H1 (cell line): Measurements from ENCODE around the gene PROSER2. TPM values are rescaled to one million over a fixed set of nuclear protein-coding genes. Genes with fewer than 3 reads are reported as not detected.

ENCODE experiments used
- CTCF ChIA-PET: fragments of 300-600 bp; sonication (Branson Sonifier 250); formaldehyde crosslinking; loops from one replicate; lab custom pipeline; 2021; ENCODE audit not compliant: partially characterized antibody; lab: Charles Lee
- POLR2A ChIA-PET: fragments of 300-600 bp; sonication (Branson Sonifier 250); formaldehyde crosslinking; loops from one replicate; lab custom pipeline; 2021; ENCODE audit warnings: inconsistent platforms; ENCODE audit not compliant: partially characterized antibody; lab: Charles Lee
- DNase-seq, 2 experiments: peaks; one replicate each; pipeline versions ENCODE4 v3.0.0 to v3.0.0-alpha.2; 2010 to 2022; ENCODE audit warnings: low spot score in 2 of 2, low read depth in 1 of 2, mixed read lengths in 1 of 2
- FAIRE-seq: peaks from 2 replicates; lab custom pipeline; 2011; peaks lifted over from hg19 to GRCh38; lab: Jason Lieb, UNC
- H2AFZ ChIP-seq: 2 replicates; pipeline ENCODE4 v1.8.1; 2012; ENCODE audit warnings: low read length, inconsistent platforms
- H2AK5ac ChIP-seq: 2 replicates; pipeline ENCODE4 v1.6.1; 2013; ENCODE audit warnings: low read depth, low read length
- H2BK120ac ChIP-seq: replicated peaks from 2 replicates; pipeline ENCODE3; 2013; ENCODE audit warnings: low read depth, low read length, inconsistent platforms
- H2BK12ac ChIP-seq: 2 replicates; pipeline ENCODE4 v1.6.1; 2013; ENCODE audit warnings: low read depth, low read length
- H2BK15ac ChIP-seq: 2 replicates; pipeline ENCODE4 v1.6.1; 2013; ENCODE audit warnings: low read length
- H2BK20ac ChIP-seq: 2 replicates; pipeline ENCODE4 v1.6.1; 2013; ENCODE audit warnings: low read length
- H2BK5ac ChIP-seq: 2 replicates; pipeline ENCODE4 v1.6.1; 2013; ENCODE audit warnings: low read depth, low read length
- H3K14ac ChIP-seq: 2 replicates; pipeline ENCODE4 v1.6.1; 2013; ENCODE audit warnings: inconsistent platforms; ENCODE audit not compliant: insufficient read length
- H3K18ac ChIP-seq: 2 replicates; pipeline ENCODE4 v1.6.1; 2013; ENCODE audit warnings: low read length; ENCODE audit errors: extremely low read depth
- H3K23ac ChIP-seq: 2 replicates; pipeline ENCODE4 v1.6.1; 2013; ENCODE audit warnings: inconsistent platforms; ENCODE audit not compliant: insufficient read length
- H3K23me2 ChIP-seq: 2 replicates; pipeline ENCODE4 v1.6.1; 2013; ENCODE audit warnings: low read depth, low read length
- H3K27ac ChIP-seq: 2 replicates; pipeline ENCODE4 v1.6.1; 2011; ENCODE audit warnings: low read depth, low read length, inconsistent platforms
- H3K27me3 ChIP-seq, 4 experiments: replicated peaks in 1 of 4; 1 replicate in 1 of 4; 2 replicates in 3 of 4; pipeline versions ENCODE4 v1.6.1 to v1.8.1; 2011 to 2013; ENCODE audit warnings: low read length in 3 of 4, mild to moderate bottlenecking in 3 of 4, inconsistent platforms in 2 of 4, mixed read lengths in 2 of 4, moderate library complexity in 1 of 4; ENCODE audit not compliant: control insufficient read depth in 3 of 4, insufficient read depth in 3 of 4; ENCODE audit errors: extremely low read depth in 1 of 4
- H3K36me3 ChIP-seq, 4 experiments: 2 replicates each; pipeline versions ENCODE4 v1.6.1 to v1.8.1; 2011 to 2013; ENCODE audit warnings: mild to moderate bottlenecking in 4 of 4, low read length in 3 of 4, moderate library complexity in 2 of 4, control low read depth in 1 of 4, inconsistent platforms in 1 of 4; ENCODE audit not compliant: insufficient read depth in 4 of 4, control insufficient read depth in 2 of 4
- H3K4ac ChIP-seq: replicated peaks from 2 replicates; pipeline ENCODE3; 2013; ENCODE audit warnings: low read length, low read depth, mixed read lengths, inconsistent platforms; ENCODE audit not compliant: insufficient read length
- H3K4me1 ChIP-seq, 4 experiments: replicated peaks in 1 of 4; 1 replicate in 1 of 4; 2 replicates in 3 of 4; pipeline versions ENCODE4 v1.6.1 to v1.8.1; 2011 to 2013; ENCODE audit warnings: low read length in 3 of 4, inconsistent platforms in 2 of 4, mixed read lengths in 1 of 4; ENCODE audit not compliant: insufficient read depth in 4 of 4, control insufficient read depth in 3 of 4
- H3K4me2 ChIP-seq, 2 experiments: 2 replicates each; pipeline versions ENCODE4 v1.6.1 to v1.8.1; 2011 to 2013; ENCODE audit warnings: low read depth in 2 of 2, low read length in 2 of 2, control low read depth in 1 of 2, inconsistent platforms in 1 of 2, mild to moderate bottlenecking in 1 of 2; ENCODE audit not compliant: insufficient read depth in 1 of 2
- H3K4me3 ChIP-seq, 4 experiments: fragments of 200-600, 300-600 bp in 1 of 4; sonication (generic), shearing (Covaris generic), sonication (Bioruptor Twin) in 1 of 4; 2 replicates each; pipeline versions ENCODE4 v1.5.1 to v1.8.1; 2011 to 2016; ENCODE audit warnings: low read length in 4 of 4, low read depth in 3 of 4, control low read depth in 2 of 4, inconsistent platforms in 2 of 4, mild to moderate bottlenecking in 2 of 4, mixed read lengths in 1 of 4, moderate library complexity in 1 of 4; ENCODE audit not compliant: insufficient read depth in 2 of 4; ENCODE audit errors: extremely low read depth in 1 of 4
- H3K56ac ChIP-seq: replicated peaks from 2 replicates; pipeline ENCODE3; 2013; ENCODE audit warnings: low read depth, mild to moderate bottlenecking, mixed read lengths, low read length, inconsistent platforms; ENCODE audit not compliant: insufficient read length
- H3K79me1 ChIP-seq: 2 replicates; pipeline ENCODE4 v1.6.1; 2013; ENCODE audit warnings: low read depth, low read length, control low read depth
- H3K79me2 ChIP-seq, 2 experiments: 2 replicates each; pipeline versions ENCODE4 v1.6.1 to v1.8.1; 2012 to 2013; ENCODE audit warnings: low read length in 2 of 2, mild to moderate bottlenecking in 2 of 2, inconsistent platforms in 1 of 2; ENCODE audit not compliant: insufficient read depth in 2 of 2, control insufficient read depth in 1 of 2
- H3K9ac ChIP-seq, 4 experiments: replicated peaks in 1 of 4; 1 replicate in 1 of 4; 2 replicates in 3 of 4; pipeline versions ENCODE4 v1.6.1 to v1.8.1; 2011 to 2013; ENCODE audit warnings: low read depth in 3 of 4, low read length in 3 of 4, control low read depth in 2 of 4, mild to moderate bottlenecking in 2 of 4, moderate library complexity in 2 of 4, inconsistent platforms in 1 of 4; ENCODE audit errors: extremely low read depth in 1 of 4
- H3K9me3 ChIP-seq, 2 experiments: 2 replicates each; pipeline versions ENCODE4 v1.6.1 to v1.8.1; 2012 to 2013; ENCODE audit warnings: mild to moderate bottlenecking in 2 of 2, moderate library complexity in 2 of 2, control low read depth in 1 of 2, inconsistent platforms in 1 of 2, low read depth in 1 of 2, low read length in 1 of 2, mixed read lengths in 1 of 2; ENCODE audit not compliant: insufficient read depth in 2 of 2
- H4K20me1 ChIP-seq, 2 experiments: replicated peaks in 1 of 2; 2 replicates each; pipeline versions ENCODE3 to v1.8.1; 2011 to 2013; ENCODE audit warnings: inconsistent platforms in 2 of 2, low read length in 2 of 2, mild to moderate bottlenecking in 1 of 2; ENCODE audit not compliant: insufficient read depth in 2 of 2, control insufficient read depth in 1 of 2
- H4K5ac ChIP-seq: 2 replicates; pipeline ENCODE4 v1.6.1; 2013; ENCODE audit warnings: low read length, low read depth, mixed read lengths, inconsistent platforms; ENCODE audit not compliant: insufficient read length
- H4K8ac ChIP-seq: 2 replicates; pipeline ENCODE4 v1.8.0; 2013; ENCODE audit warnings: mild to moderate bottlenecking, moderate library complexity, low read length, inconsistent platforms; ENCODE audit not compliant: insufficient read depth; ENCODE audit errors: extremely low read depth
- H4K91ac ChIP-seq: replicated peaks from 2 replicates; pipeline ENCODE3; 2013; ENCODE audit warnings: low read length, mixed read lengths, inconsistent platforms; ENCODE audit not compliant: insufficient read length
- BCL11A ChIP-seq, 2 experiments: IDR thresholded peaks; one replicate each; pipeline ENCODE4 v1.6.1; 2011; ENCODE audit warnings: low read depth in 2 of 2, low read length in 2 of 2, mild to moderate bottlenecking in 2 of 2
- EP300 ChIP-seq, 2 experiments: IDR thresholded peaks; 1 replicate in 1 of 2; 2 replicates in 1 of 2; pipeline ENCODE4 v1.6.1; 2011 to 2012; ENCODE audit warnings: low read depth in 2 of 2, low read length in 2 of 2, mild to moderate bottlenecking in 2 of 2, borderline replicate concordance in 1 of 2, inconsistent platforms in 1 of 2, moderate library complexity in 1 of 2
- EZH2 ChIP-seq: fragments of 200-600 bp; sonication (generic); IDR thresholded peaks from 2 replicates; pipeline ENCODE4 v1.7.1; 2012; ENCODE audit warnings: low read depth, mild to moderate bottlenecking, moderate library complexity, low read length, inconsistent platforms; ENCODE audit not compliant: severe bottlenecking
- KDM1A ChIP-seq: fragments of 200-600, 300-600 bp; sonication (generic); IDR thresholded peaks from 2 replicates; pipeline ENCODE4 v1.7.1; 2016; ENCODE audit warnings: mild to moderate bottlenecking, low read length, borderline replicate concordance
- KDM5A ChIP-seq: fragments of 200-600 bp; IDR thresholded peaks from 2 replicates; pipeline ENCODE4 v1.7.1; 2012; ENCODE audit warnings: mild to moderate bottlenecking, low read length, inconsistent platforms, mixed read lengths
- NRF1 ChIP-seq: IDR thresholded peaks from 2 replicates; pipeline ENCODE4 v1.6.1; 2011; ENCODE audit warnings: mild to moderate bottlenecking, low read depth, low read length, improper control_type of control experiment
- RFX5 ChIP-seq: IDR thresholded peaks from 2 replicates; pipeline ENCODE4 v1.6.1; 2011; ENCODE audit warnings: low read depth, low read length, improper control_type of control experiment, borderline replicate concordance
- RXRA ChIP-seq: IDR thresholded peaks from 2 replicates; pipeline ENCODE4 v1.6.1; 2011; ENCODE audit warnings: low read depth, mild to moderate bottlenecking, low read length, moderate library complexity; ENCODE audit not compliant: insufficient read depth
- SAP30 ChIP-seq: fragments of 300-600 bp; sonication (generic); IDR thresholded peaks from 2 replicates; pipeline ENCODE4 v1.7.1; 2012; ENCODE audit warnings: low read length, moderate library complexity, mild to moderate bottlenecking, inconsistent platforms; ENCODE audit not compliant: insufficient read depth, insufficient replicate concordance
- SIN3A ChIP-seq, 2 experiments: IDR thresholded peaks in 1 of 2; conservative IDR thresholded peaks in 1 of 2; 2 replicates each; pipeline ENCODE4 v1.6.1; 2011 to 2012; ENCODE audit warnings: low read length in 2 of 2, improper control_type of control experiment in 1 of 2, low read depth in 1 of 2, mild to moderate bottlenecking in 1 of 2
- SIRT6 ChIP-seq: IDR thresholded peaks from one replicate; pipeline ENCODE4 v1.7.1; 2012; ENCODE audit warnings: low read length, inconsistent platforms
- SRF ChIP-seq: IDR thresholded peaks from 2 replicates; pipeline ENCODE4 v1.6.1; 2011; ENCODE audit warnings: mild to moderate bottlenecking, low read depth, low read length, moderate library complexity
- WGBS, 2 experiments: shearing (Covaris generic) in 1 of 2; methylation state at CpG; one replicate each; pipeline versions ENCODE4 v1.1.6 to v1.1.7; 2013 to 2015; ENCODE audit warnings: low lambda C conversion rate in 2 of 2, mixed read lengths in 2 of 2, inconsistent platforms in 1 of 2, low coverage in 1 of 2, missing lambda C conversion rate in 1 of 2; ENCODE audit not compliant: insufficient replicate concordance in 2 of 2, insufficient coverage in 1 of 2, insufficient read length in 1 of 2; ENCODE audit errors: extremely low coverage in 1 of 2, missing lambda C conversion rate in 1 of 2; 5-methylcytosine and 5-hydroxymethylcytosine counted together
- polyA plus RNA-seq, 7 experiments: library from polyadenylated mRNA; depleted of rRNA in 3 of 7; stranded (reverse) in 5 of 7; unstranded in 2 of 7; fragments of >200 nt in 5 of 7; fragments of 200-250 nt in 2 of 7; gene quantifications; 1 replicate in 5 of 7; 2 replicates in 1 of 7; 4 replicates in 1 of 7; pipeline versions ENCODE4 v1.2.1 to v1.2.3, GENCODE V29; 2011 to 2013; ENCODE audit warnings: missing spikeins in 2 of 7, mixed read lengths in 2 of 7
- total RNA-seq: library from RNA; stranded (reverse); fragmentation: NEBNext Ultra II Directional; extraction: Animal tissue kit (Norgen Biotek cat#: 25700); gene quantifications from 2 replicates; pipeline ENCODE4 v1.2.1, GENCODE V29; 2021

Gene PROSER2
- total and polyA plus RNA-seq, 2 of the 8 experiments (the other 6 are each of a cell fraction or from before 2014, with no cell fraction given), result 3.9 to 13.7 TPM

- POLR2A ChIA-PET, result interaction anchor here (0.6 kb wide), 1 partner anchor 22 kb away, joined by 3 read pairs; no protein-coding TSS in a partner anchor
- Histone ChIP-seq H3K79me1 (no peaks in the 10 kb centered on the region), H4K8ac (no peak overlapping the region)
- no peak for TF ChIP-seq NRF1
- TF ChIP-seq BCL11A (IDR thresholded peaks at IDR 0.05; ENCODE audit: low read depth in 2 of 2, low read length in 2 of 2), result no peak
- no peak for TF ChIP-seq SRF
- TF ChIP-seq KDM5A, result no peak
- TF ChIP-seq KDM1A, result no peak
- no peak for TF ChIP-seq EZH2
- TF ChIP-seq RFX5, result no peak
- no peak for TF ChIP-seq EP300 (IDR thresholded peaks at IDR 0.05; ENCODE audit: borderline replicate concordance in 1 of 2, low read depth in 2 of 2, low read length in 2 of 2)
- TF ChIP-seq SIN3A (conservative IDR thresholded peaks at IDR 0.05 in 1 of 2, IDR thresholded peaks at IDR 0.05 in 1 of 2; ENCODE audit: low read depth in 1 of 2, low read length in 2 of 2), result no peak
- TF ChIP-seq SIRT6, result no peak
- TF ChIP-seq SAP30, result no peak
- no peak for TF ChIP-seq RXRA
These were observed 49.3 kb upstream of the PROSER2 start for GRCh38 chr10:11773761-11774441.

More at GRCh38 chr10:11773761-11774441, 49.3 kb upstream of the PROSER2 start:
- CTCF ChIA-PET, result interaction anchor here (1.1 to 3.2 kb wide), 7 partner anchors 8 to 278 kb away, joined by 3 to 13 read pairs (median 3); no protein-coding TSS in a partner anchor
- Histone ChIP-seq H4K20me1 (no peaks in the 10 kb centered on the region), H3K4me2 (no peak overlapping the region), H2BK5ac (no peak overlapping the region), H3K36me3 (no peaks in the 10 kb centered on the region), H3K9me3 (no peaks in the 10 kb centered on the region; a peak in 1 of 4 replicates), H3K4ac (no peak overlapping the region), H4K91ac (no peak overlapping the region), H3K4me1 (no peaks in the 10 kb centered on the region; a peak in 1 of 7 replicates), H3K56ac (no peak overlapping the region), H3K23ac (no peak overlapping the region), H3K4me3 (no peak overlapping the region), H4K5ac (no peak overlapping the region), H3K79me2 (no peaks in the 10 kb centered on the region), H3K27ac (no peak overlapping the region), H2AK5ac (no peak overlapping the region), H3K18ac (no peak overlapping the region), H2BK120ac (no peak overlapping the region), H2AFZ (no peak overlapping the region), H3K23me2 (no peaks in the 10 kb centered on the region), H2BK12ac (no peak overlapping the region), H3K14ac (no peak overlapping the region), H2BK20ac (no peak overlapping the region), H3K9ac (no peak overlapping the region), H2BK15ac (no peak overlapping the region), H3K27me3 (no peaks in the 10 kb centered on the region)
- 94% methylated on average over 14 of the region's 14 CpGs; no CpG with 5 or more reads in 1 of the 2 experiments for WGBS, 2 experiments
- DNase-seq (no peak), FAIRE-seq (no peak)
